NT2/D1 (cell line): ENCODE measurements around the gene UBE2Q1.

Experiments used
- SUZ12 ChIP-seq: IDR thresholded peaks from 2 replicates; pipeline ENCODE4 v1.6.1; 2011; ENCODE audit not compliant: insufficient read length, insufficient read depth; ENCODE audit errors: extremely low read depth
- YY1 ChIP-seq: IDR thresholded peaks from 2 replicates; pipeline ENCODE4 v1.6.1; 2011; ENCODE audit not compliant: insufficient read length, insufficient read depth
- ZNF274 ChIP-seq: IDR thresholded peaks from 2 replicates; pipeline ENCODE4 v1.6.1; 2011; ENCODE audit warnings: mild to moderate bottlenecking, low read depth, low read length

GRCh38 chr1:154581766-154582165 lies 23.3 kb upstream of the UBE2Q1 start:
- TF ChIP-seq YY1 (no peak), ZNF274 (no peak), SUZ12 (no peak)
